Subcutaneous abdominal adipose tissue (tissue), 5 donors: ENCODE data around the gene DYSF.

Experiments
- H3K27ac ChIP-seq: one replicate; pipeline ENCODE4 v1.7.0; 2013; ENCODE audit warnings: low read depth, mild to moderate bottlenecking, inconsistent platforms, low read length, moderate library complexity
- H3K27me3 ChIP-seq, 5 donors: one replicate each; pipeline ENCODE4 v1.7.0; 2013; ENCODE audit warnings: low read length in 5 of 5, inconsistent platforms in 1 of 5; ENCODE audit not compliant: control insufficient read depth in 5 of 5, insufficient read depth in 4 of 5
- H3K36me3 ChIP-seq, 5 donors: one replicate each; pipeline ENCODE4 v1.7.0; 2013; ENCODE audit warnings: low read length in 5 of 5; ENCODE audit not compliant: control insufficient read depth in 5 of 5, insufficient read depth in 5 of 5
- H3K4me1 ChIP-seq, 5 donors: one replicate each; pipeline ENCODE4 v1.7.0; 2013; ENCODE audit warnings: low read length in 5 of 5, mild to moderate bottlenecking in 3 of 5, moderate library complexity in 1 of 5; ENCODE audit not compliant: control insufficient read depth in 5 of 5, insufficient read depth in 5 of 5
- H3K4me3 ChIP-seq, 5 donors: one replicate each; pipeline ENCODE4 v1.7.0; 2013; ENCODE audit warnings: low read length in 5 of 5, low read depth in 1 of 5
- H3K9ac ChIP-seq, 5 donors: one replicate each; pipeline ENCODE4 v1.7.0; 2013; ENCODE audit warnings: low read length in 5 of 5, mild to moderate bottlenecking in 4 of 5, moderate library complexity in 3 of 5
- H3K9me3 ChIP-seq, 5 donors: one replicate each; pipeline ENCODE4 v1.7.0; 2013; ENCODE audit warnings: low read length in 5 of 5; ENCODE audit not compliant: control insufficient read depth in 5 of 5
- donor health status: healthy.
- donor health status: healthy.
- donor health status: healthy.
- donor health status: healthy.
- donor health status: healthy.

The DYSF gene

GRCh38 chr2:71693286-71694270 is 240.2 kb downstream of the DYSF start:
- Histone ChIP-seq H3K9ac (no peak overlapping the region), H3K4me3 (no peak overlapping the region), H3K36me3 (peaks cover 0 to 4% (median 0%) of the 10 kb centered on the region in 5 donors), H3K27me3 (peaks cover 0 to 4% (median 0%) of the 10 kb centered on the region in 5 donors), H3K9me3 (no peaks in the 10 kb centered on the region), H3K27ac (no peak overlapping the region), H3K4me1 (peaks cover 0 to 32% (median 6%) of the 10 kb centered on the region in 5 donors)

GRCh38 chr2:71694501-71695234 is 241.3 kb downstream of the DYSF start:
- H3K36me3 ChIP-seq, result no peaks in the 10 kb centered on the region
- H3K4me3 ChIP-seq, result no peak overlapping the region
- no peaks in the 10 kb centered on the region for H3K9me3 ChIP-seq
- peaks cover 0 to 36% (median 8%) of the 10 kb centered on the region in 5 donors for H3K4me1 ChIP-seq
- no peak overlapping the region for H3K9ac ChIP-seq
- peaks cover 0 to 4% (median 0%) of the 10 kb centered on the region in 5 donors for H3K27me3 ChIP-seq
- H3K27ac ChIP-seq, result no peak overlapping the region

GRCh38 chr2:71695235-71696120 is 242.1 kb downstream of the DYSF start:
- Histone ChIP-seq H3K9ac (no peak overlapping the region), H3K4me3 (no peak overlapping the region), H3K27me3 (peaks cover 0 to 4% (median 0%) of the 10 kb centered on the region in 5 donors), H3K27ac (no peak overlapping the region), H3K36me3 (no peaks in the 10 kb centered on the region), H3K4me1 (peaks cover 0 to 43% (median 15%) of the 10 kb centered on the region in 5 donors), H3K9me3 (no peaks in the 10 kb centered on the region)

GRCh38 chr2:71696381-71696780 is 243.0 kb downstream of the DYSF start:
- H3K27me3 ChIP-seq, result peaks cover 0 to 4% (median 0%) of the 10 kb centered on the region in 5 donors
- no peaks in the 10 kb centered on the region for H3K36me3 ChIP-seq
- no peaks in the 10 kb centered on the region for H3K9me3 ChIP-seq
- H3K9ac ChIP-seq, result no peak overlapping the region
- no peak overlapping the region for H3K4me3 ChIP-seq
- H3K4me1 ChIP-seq, result peaks cover 5 to 52% (median 24%) of the 10 kb centered on the region in 5 donors
- H3K27ac ChIP-seq, result no peak overlapping the region

GRCh38 chr2:71697106-71698004 is 244.0 kb downstream of the DYSF start:
- Histone ChIP-seq H3K9me3 (no peaks in the 10 kb centered on the region), H3K9ac (no peak overlapping the region), H3K4me1 (peaks cover 6 to 51% (median 23%) of the 10 kb centered on the region in 5 donors), H3K27me3 (peaks cover 0 to 4% (median 0%) of the 10 kb centered on the region in 5 donors), H3K4me3 (no peak overlapping the region), H3K36me3 (no peaks in the 10 kb centered on the region), H3K27ac (no peak overlapping the region)

GRCh38 chr2:71699428-71699827 is 246.1 kb downstream of the DYSF start:
- Histone ChIP-seq H3K4me3 (no peak overlapping the region), H3K27ac (no peak overlapping the region), H3K9ac (no peak overlapping the region), H3K4me1 (peaks cover 6 to 42% (median 22%) of the 10 kb centered on the region in 5 donors), H3K27me3 (peaks cover 0 to 4% (median 0%) of the 10 kb centered on the region in 5 donors), H3K36me3 (no peaks in the 10 kb centered on the region), H3K9me3 (no peaks in the 10 kb centered on the region)

GRCh38 chr2:71700041-71700657 is 246.8 kb downstream of the DYSF start:
- H3K36me3 ChIP-seq, result no peaks in the 10 kb centered on the region
- no peak overlapping the region for H3K9ac ChIP-seq
- peaks cover 6 to 45% (median 22%) of the 10 kb centered on the region in 5 donors for H3K4me1 ChIP-seq
- H3K27me3 ChIP-seq, result peaks cover 0 to 4% (median 0%) of the 10 kb centered on the region in 5 donors
- H3K27ac ChIP-seq, result no peak overlapping the region
- H3K9me3 ChIP-seq, result no peaks in the 10 kb centered on the region
- no peak overlapping the region for H3K4me3 ChIP-seq

GRCh38 chr2:71700658-71701397 is 247.5 kb downstream of the DYSF start:
- Histone ChIP-seq H3K4me1 (peaks cover 6 to 45% (median 22%) of the 10 kb centered on the region in 5 donors), H3K4me3 (peak overlapping the region in 1 of 5 donors; percentile 16), H3K27ac (peak overlapping the region; percentile 46), H3K9ac (peak overlapping the region in 2 of 5 donors; percentile 48 to 50), H3K27me3 (peaks cover 0 to 4% (median 0%) of the 10 kb centered on the region in 5 donors), H3K9me3 (no peaks in the 10 kb centered on the region), H3K36me3 (no peaks in the 10 kb centered on the region)
